Activated naive CD4-positive, alpha-beta T cell treated with anti-CD3 and anti-CD28 coated beads, Interleukin-2, amount 50 U/mL, for 24 hours (primary cell): ENCODE measurements around the gene GAB1.

Experiments used
- H3K27ac Mint-ChIP-seq: one replicate; pipeline ENCODE4 v1.8.0; 2021; ENCODE audit warnings: mild to moderate bottlenecking, mixed read lengths
- H3K27me3 Mint-ChIP-seq: one replicate; pipeline ENCODE4 v1.8.0; 2021; ENCODE audit warnings: mixed read lengths
- H3K36me3 Mint-ChIP-seq: one replicate; pipeline ENCODE4 v1.8.0; 2021; ENCODE audit warnings: mixed read lengths
- H3K4me1 Mint-ChIP-seq: one replicate; pipeline ENCODE4 v1.8.0; 2021; ENCODE audit warnings: mixed read lengths
- H3K4me3 Mint-ChIP-seq: one replicate; pipeline ENCODE4 v1.8.0; 2021; ENCODE audit warnings: mild to moderate bottlenecking, mixed read lengths
- H3K9me3 Mint-ChIP-seq: one replicate; pipeline ENCODE4 v1.8.0; 2021; ENCODE audit warnings: mixed read lengths

The GAB1 gene

DNA sequence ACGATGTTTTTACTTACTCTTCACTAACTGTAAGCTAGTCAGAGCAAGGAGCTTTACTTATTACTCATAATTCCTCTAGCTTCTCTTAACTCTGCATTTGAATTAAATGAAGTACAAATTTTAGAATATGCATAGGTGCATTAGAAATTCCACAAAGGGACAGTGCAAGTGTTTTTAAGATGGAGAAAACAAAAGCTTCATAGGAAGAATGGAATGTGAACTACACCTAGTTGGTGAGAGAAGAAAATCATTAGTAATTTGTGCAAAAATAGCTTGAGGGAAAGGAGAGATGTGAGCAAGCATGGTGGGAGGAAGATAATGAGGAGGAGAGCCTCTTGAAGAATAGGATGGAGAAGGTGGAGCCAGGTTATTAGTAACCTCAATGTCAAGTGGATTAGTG is 99.3 kb downstream of the GAB1 start:
- H3K4me1 Mint-ChIP-seq: no peaks in the 10 kb centered on the region
- peaks cover 2% of the 10 kb centered on the region for H3K27me3 Mint-ChIP-seq
- H3K9me3 Mint-ChIP-seq: no peaks in the 10 kb centered on the region
- no peak overlapping the region for H3K4me3 Mint-ChIP-seq
- H3K36me3 Mint-ChIP-seq: no peaks in the 10 kb centered on the region
- H3K27ac Mint-ChIP-seq: no peak overlapping the region

DNA sequence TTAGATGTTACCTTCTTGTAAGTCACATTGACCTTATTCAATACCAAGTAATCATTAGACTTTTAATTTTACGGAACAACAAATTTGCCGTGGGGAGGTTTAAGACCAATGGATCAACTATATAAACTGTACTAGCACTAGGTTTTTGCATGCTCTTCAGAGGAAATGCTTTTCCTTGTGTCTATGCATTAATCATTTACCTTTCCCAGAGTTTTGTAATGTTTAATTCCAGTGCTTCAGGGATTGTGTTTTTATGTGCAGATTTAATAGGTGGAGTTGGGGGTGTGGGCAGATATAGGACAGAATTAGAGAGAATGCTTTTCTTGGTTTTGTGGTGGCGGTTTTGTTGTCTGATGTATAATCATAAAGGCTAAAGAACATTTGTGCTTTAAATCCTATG is 100.8 kb downstream of the GAB1 start:
- H3K36me3 Mint-ChIP-seq: no peaks in the 10 kb centered on the region
- no peak overlapping the region for H3K27ac Mint-ChIP-seq
- H3K27me3 Mint-ChIP-seq: peaks cover 2% of the 10 kb centered on the region
- no peak overlapping the region for H3K4me3 Mint-ChIP-seq
- H3K4me1 Mint-ChIP-seq: no peaks in the 10 kb centered on the region
- H3K9me3 Mint-ChIP-seq: no peaks in the 10 kb centered on the region

GRCh38 chr4:143437937-143438336 is 101.3 kb downstream of the GAB1 start:
- peaks cover 2% of the 10 kb centered on the region for H3K27me3 Mint-ChIP-seq
- H3K27ac Mint-ChIP-seq: no peak overlapping the region
- no peaks in the 10 kb centered on the region for H3K9me3 Mint-ChIP-seq

GRCh38 chr4:143438710-143439109 is 102.0 kb downstream of the GAB1 start:
- Mint-ChIP-seq H3K9me3 (no peaks in the 10 kb centered on the region), H3K27ac (no peak overlapping the region), H3K27me3 (peaks cover 2% of the 10 kb centered on the region), H3K36me3 (no peaks in the 10 kb centered on the region), H3K4me3 (no peak overlapping the region), H3K4me1 (no peaks in the 10 kb centered on the region)

More at GRCh38 chr4:143437937-143438336, 101.3 kb downstream of the GAB1 start:
- Mint-ChIP-seq H3K36me3 (no peaks in the 10 kb centered on the region), H3K4me3 (no peak overlapping the region), H3K4me1 (no peaks in the 10 kb centered on the region)

- no peak overlapping the region for H3K27ac Mint-ChIP-seq
- no peaks in the 10 kb centered on the region for H3K36me3 Mint-ChIP-seq
- no peak overlapping the region for H3K4me3 Mint-ChIP-seq
- H3K4me1 Mint-ChIP-seq: no peaks in the 10 kb centered on the region
- H3K9me3 Mint-ChIP-seq: no peaks in the 10 kb centered on the region
- H3K27me3 Mint-ChIP-seq: peaks cover 4% of the 10 kb centered on the region
Observed at GRCh38 chr4:143441109-143441508, 104.4 kb downstream of the GAB1 start.

- no peaks in the 10 kb centered on the region for H3K9me3 Mint-ChIP-seq
- H3K27ac Mint-ChIP-seq: peak overlapping the region; percentile 25
- H3K36me3 Mint-ChIP-seq: no peaks in the 10 kb centered on the region
- H3K4me1 Mint-ChIP-seq: no peaks in the 10 kb centered on the region
- H3K27me3 Mint-ChIP-seq: peaks cover 2% of the 10 kb centered on the region
- no peak overlapping the region for H3K4me3 Mint-ChIP-seq
Observed at GRCh38 chr4:143441678-143442077, 105.0 kb downstream of the GAB1 start.

DNA sequence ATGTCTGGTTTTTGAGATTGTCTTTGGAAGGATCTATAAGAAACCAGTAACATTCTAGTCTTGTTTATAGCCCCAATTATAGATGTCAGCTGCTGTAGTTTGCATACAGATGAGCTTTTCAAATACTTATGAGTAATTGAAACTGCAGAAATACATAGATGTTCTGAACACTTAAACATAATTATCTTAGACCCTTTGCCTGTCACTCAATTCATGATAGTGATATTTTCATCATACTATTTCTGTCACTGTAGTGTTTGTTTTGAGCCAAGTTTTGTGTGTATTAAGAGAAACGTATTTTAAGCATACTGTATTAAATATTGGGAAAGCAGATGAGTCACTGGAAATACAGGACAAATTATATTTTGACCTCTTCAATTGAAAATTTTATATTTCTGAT is 107.1 kb downstream of the GAB1 start:
- Mint-ChIP-seq H3K4me1 (no peaks in the 10 kb centered on the region), H3K27ac (no peak overlapping the region), H3K36me3 (no peaks in the 10 kb centered on the region), H3K4me3 (no peak overlapping the region), H3K9me3 (no peaks in the 10 kb centered on the region), H3K27me3 (peaks cover 2% of the 10 kb centered on the region)

- Mint-ChIP-seq H3K36me3 (no peaks in the 10 kb centered on the region), H3K4me3 (no peak overlapping the region), H3K27ac (no peak overlapping the region), H3K4me1 (no peaks in the 10 kb centered on the region), H3K9me3 (no peaks in the 10 kb centered on the region), H3K27me3 (peaks cover 13% of the 10 kb centered on the region)
Observed at GRCh38 chr4:143451186-143451585, 114.5 kb downstream of the GAB1 start.

GRCh38 chr4:143455211-143455610 is 118.5 kb downstream of the GAB1 start:
- Mint-ChIP-seq H3K27ac (no peak overlapping the region), H3K4me1 (no peaks in the 10 kb centered on the region), H3K4me3 (no peak overlapping the region), H3K27me3 (peaks cover 13% of the 10 kb centered on the region), H3K36me3 (no peaks in the 10 kb centered on the region), H3K9me3 (no peaks in the 10 kb centered on the region)

- peaks cover 5% of the 10 kb centered on the region for H3K27me3 Mint-ChIP-seq
- H3K36me3 Mint-ChIP-seq: no peaks in the 10 kb centered on the region
- no peaks in the 10 kb centered on the region for H3K9me3 Mint-ChIP-seq
- H3K27ac Mint-ChIP-seq: no peak overlapping the region
- H3K4me3 Mint-ChIP-seq: no peak overlapping the region
- H3K4me1 Mint-ChIP-seq: no peaks in the 10 kb centered on the region
Observed at GRCh38 chr4:143458966-143459365, 122.3 kb downstream of the GAB1 start.

- Mint-ChIP-seq H3K27me3 (peaks cover 6% of the 10 kb centered on the region), H3K36me3 (no peaks in the 10 kb centered on the region), H3K9me3 (no peaks in the 10 kb centered on the region), H3K4me3 (no peak overlapping the region), H3K27ac (no peak overlapping the region), H3K4me1 (no peaks in the 10 kb centered on the region)
Observed at GRCh38 chr4:143473334-143474126, 136.9 kb downstream of the GAB1 start.

DNA sequence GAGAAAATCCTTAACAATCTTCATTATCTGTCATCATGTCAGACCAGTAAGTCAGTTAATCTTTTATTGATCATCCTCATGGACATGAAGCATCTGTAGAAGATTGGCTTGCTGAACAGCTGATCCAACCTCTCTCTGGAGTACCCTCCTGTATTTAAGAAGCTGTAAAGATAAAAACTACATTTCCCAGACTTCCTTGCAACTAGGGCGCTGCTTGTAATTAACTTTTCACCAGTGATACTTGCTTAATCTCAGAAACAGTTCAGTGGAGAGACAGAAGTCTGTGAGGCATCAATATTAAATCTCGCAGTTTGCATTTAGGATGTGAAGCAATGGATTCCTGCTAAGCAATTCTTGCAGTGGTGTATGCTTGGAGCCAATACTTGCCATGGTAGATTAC is 140.8 kb downstream of the GAB1 start:
- Mint-ChIP-seq H3K36me3 (no peaks in the 10 kb centered on the region), H3K9me3 (no peaks in the 10 kb centered on the region), H3K27me3 (peaks cover 3% of the 10 kb centered on the region), H3K4me1 (no peaks in the 10 kb centered on the region), H3K27ac (no peak overlapping the region), H3K4me3 (no peak overlapping the region)

DNA sequence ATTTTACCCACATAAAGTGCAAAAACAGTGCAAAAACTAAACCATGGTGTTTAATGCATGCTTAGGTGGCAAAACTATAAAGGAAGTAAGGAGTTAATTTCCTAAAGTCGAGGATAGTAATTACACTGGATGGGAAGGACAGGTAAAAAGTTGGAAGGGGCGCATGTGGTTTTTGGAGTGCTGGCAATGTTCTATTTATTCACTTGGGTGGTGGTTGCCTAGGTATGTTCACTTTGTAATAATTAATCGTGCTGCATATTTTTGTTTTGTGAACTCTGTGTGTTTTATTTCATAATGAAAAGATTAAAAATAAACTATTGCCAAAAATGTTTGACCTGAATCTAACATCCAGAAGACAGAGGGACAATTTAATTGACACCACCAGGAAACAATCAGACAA is 144.7 kb downstream of the GAB1 start:
- H3K36me3 Mint-ChIP-seq: no peaks in the 10 kb centered on the region
- no peak overlapping the region for H3K4me3 Mint-ChIP-seq
- no peak overlapping the region for H3K27ac Mint-ChIP-seq
- H3K9me3 Mint-ChIP-seq: no peaks in the 10 kb centered on the region
- H3K4me1 Mint-ChIP-seq: no peaks in the 10 kb centered on the region
- H3K27me3 Mint-ChIP-seq: peaks cover 6% of the 10 kb centered on the region

DNA sequence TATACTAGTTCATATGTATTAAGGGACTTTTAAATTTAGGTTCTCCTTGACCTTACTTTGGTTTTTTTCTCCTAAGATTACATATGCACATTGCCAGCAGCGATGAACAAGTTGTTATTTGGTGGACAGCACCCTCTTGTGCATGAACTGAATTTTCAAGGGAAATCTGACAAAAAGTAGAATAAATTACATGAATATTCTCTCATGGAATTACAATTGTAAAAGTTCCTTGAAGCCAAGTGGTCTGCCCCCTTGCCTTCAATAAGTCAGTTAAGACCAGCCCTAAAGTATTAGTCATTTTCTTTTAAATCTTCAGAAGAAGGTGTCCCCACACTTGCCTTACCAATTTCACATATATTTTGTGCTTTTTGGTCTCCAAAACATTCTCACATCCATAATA is 146.2 kb downstream of the GAB1 start:
- Mint-ChIP-seq H3K27ac (no peak overlapping the region), H3K4me3 (no peak overlapping the region), H3K9me3 (no peaks in the 10 kb centered on the region), H3K4me1 (no peaks in the 10 kb centered on the region), H3K27me3 (peaks cover 6% of the 10 kb centered on the region), H3K36me3 (no peaks in the 10 kb centered on the region)

GRCh38 chr4:143486314-143486713 is 149.6 kb downstream of the GAB1 start:
- Mint-ChIP-seq H3K36me3 (no peaks in the 10 kb centered on the region), H3K4me3 (no peak overlapping the region), H3K9me3 (peaks cover 8% of the 10 kb centered on the region), H3K27ac (no peak overlapping the region), H3K27me3 (peaks cover 6% of the 10 kb centered on the region), H3K4me1 (no peaks in the 10 kb centered on the region)

DNA sequence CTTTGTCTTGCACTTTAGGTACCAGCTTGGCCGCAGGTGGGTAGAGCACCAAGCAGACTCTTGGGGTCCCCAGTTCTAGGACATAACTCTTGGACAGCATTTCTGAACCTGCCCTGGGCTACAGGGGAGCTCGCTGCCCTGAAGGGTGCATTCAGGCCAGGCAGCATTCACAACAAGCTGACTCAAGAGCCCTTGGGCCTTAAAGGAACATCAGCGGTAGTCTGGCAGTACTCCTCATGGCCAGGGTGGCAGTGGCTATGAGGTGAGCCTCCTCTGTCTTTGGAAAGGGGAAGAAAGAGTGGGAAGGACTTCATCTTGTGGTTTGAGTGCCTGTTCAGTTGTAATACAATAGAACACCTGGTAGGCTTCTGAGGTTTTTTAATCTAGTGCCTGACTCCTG is 152.0 kb downstream of the GAB1 start:
- Mint-ChIP-seq H3K9me3 (peaks cover 8% of the 10 kb centered on the region), H3K4me1 (no peaks in the 10 kb centered on the region), H3K27me3 (peaks cover 5% of the 10 kb centered on the region), H3K36me3 (no peaks in the 10 kb centered on the region), H3K4me3 (no peak overlapping the region), H3K27ac (no peak overlapping the region)

GRCh38 chr4:143489106-143489505 is 152.4 kb downstream of the GAB1 start:
- Mint-ChIP-seq H3K36me3 (no peaks in the 10 kb centered on the region), H3K9me3 (peaks cover 8% of the 10 kb centered on the region), H3K27me3 (peaks cover 5% of the 10 kb centered on the region), H3K4me1 (no peaks in the 10 kb centered on the region), H3K27ac (no peak overlapping the region), H3K4me3 (no peak overlapping the region)
